Stimulated activated CD4-positive, alpha-beta T cell treated with anti-CD3 and anti-CD28 coated beads, TNF-alpha, amount 100 ng/mL, for 48 hours (primary cell): ENCODE measurements around the gene COQ2.
"Not testable (repeated sequence)": the region's sequence is repeated elsewhere in the genome, so short reads cannot be mapped to it uniquely, and the experiment has no call there.

ENCODE experiments used
- DNase-seq, 3 donors: peaks; one replicate each; pipeline ENCODE4 v3.0.0-alpha.2; 2020; ENCODE audit warnings: low read depth in 3 of 3

Gene COQ2, protein sequence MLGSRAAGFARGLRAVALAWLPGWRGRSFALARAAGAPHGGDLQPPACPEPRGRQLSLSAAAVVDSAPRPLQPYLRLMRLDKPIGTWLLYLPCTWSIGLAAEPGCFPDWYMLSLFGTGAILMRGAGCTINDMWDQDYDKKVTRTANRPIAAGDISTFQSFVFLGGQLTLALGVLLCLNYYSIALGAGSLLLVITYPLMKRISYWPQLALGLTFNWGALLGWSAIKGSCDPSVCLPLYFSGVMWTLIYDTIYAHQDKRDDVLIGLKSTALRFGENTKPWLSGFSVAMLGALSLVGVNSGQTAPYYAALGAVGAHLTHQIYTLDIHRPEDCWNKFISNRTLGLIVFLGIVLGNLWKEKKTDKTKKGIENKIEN

DNA sequence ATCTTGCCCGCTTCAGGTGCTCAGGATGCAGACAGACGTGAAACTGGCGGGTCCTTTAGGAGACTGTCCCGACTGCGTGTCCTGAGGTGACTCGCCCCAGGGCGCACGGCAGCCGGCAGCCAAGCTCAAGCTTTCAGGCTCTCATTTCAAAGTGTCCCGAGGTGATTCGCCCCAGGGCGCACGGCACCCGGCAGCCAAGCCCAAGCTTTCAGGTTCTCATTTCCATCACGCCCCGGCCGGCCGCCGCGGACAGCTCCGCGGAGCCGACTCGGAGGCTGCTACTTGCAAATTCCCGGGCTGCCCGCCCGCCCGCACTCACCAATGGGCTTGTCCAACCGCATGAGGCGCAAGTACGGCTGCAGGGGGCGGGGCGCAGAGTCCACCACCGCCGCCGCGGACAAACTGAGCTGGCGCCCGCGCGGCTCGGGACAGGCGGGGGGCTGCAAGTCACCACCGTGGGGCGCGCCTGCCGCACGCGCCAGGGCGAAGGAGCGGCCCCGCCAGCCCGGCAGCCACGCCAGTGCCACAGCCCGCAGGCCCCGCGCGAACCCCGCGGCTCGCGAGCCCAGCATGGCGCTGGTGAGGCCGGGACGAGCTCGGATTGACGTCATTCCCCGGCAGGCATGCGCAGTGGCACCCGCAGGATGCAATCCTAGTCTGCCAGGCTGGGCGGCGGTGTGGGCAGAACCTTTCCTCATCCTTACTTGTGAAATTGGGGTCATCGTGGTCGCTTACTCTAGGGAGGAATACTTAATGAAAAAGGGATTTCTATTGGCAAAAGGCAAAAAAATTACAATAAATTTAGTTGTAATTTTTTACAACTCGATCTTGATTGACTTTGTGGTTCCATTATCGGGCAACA, at the start of gene COQ2:
TSS of gene COQ2 (minus strand) at position 606 of the 862 bp plus-strand sequence. CDS start at position 572, 34 bp downstream.
- peak; percentile 88 to 94 (median 89) for DNase-seq

DNA sequence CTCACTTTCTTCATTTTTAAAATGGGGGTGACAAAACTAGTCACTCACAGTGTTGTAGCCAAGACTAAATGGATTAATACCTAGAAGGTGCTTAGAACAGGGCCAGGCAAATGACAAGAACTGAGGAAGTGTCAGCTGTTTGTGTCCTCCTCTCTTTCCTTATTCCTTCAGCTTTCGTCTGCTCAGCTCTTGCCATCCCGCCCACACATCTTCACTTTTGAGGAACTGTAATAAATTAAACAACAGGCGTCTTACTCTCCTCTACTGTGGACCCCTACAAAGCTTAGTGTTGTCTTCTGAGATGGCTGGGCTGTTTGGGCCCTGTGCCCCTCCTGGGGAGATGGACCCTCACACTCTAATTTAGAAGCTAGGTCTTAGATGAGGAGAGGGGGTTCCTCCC, 47.4 kb upstream of the COQ2 start:
- DNase-seq = no peak

DNA sequence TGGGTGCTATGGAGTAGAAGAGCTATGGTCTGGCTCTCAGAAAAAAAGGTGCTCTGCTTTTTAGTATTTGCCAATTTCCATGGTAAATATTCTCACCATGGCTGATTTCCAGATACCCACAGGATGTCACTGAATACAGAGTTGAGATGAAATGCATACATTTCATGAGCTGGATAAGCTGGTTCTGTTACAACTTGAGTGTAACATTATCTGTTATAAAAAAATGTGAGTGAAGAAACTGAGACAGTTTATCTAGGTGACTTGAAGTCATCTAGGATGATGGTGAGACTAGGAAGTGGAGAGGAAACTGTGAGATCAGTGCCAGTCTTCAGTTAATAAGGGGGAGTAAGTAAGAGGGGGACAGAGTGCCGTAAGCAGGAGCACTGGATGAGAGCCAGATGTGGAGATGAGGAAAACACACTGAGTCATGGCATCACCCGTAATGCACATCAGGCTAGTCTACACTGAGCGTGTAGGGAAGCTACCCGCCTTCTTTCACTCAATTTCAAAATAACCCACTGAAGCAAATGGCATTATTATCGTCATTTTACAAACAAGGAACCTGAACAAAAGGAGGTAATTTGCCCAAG, 45.0 kb upstream of the COQ2 start:
- DNase-seq = no peak

DNA sequence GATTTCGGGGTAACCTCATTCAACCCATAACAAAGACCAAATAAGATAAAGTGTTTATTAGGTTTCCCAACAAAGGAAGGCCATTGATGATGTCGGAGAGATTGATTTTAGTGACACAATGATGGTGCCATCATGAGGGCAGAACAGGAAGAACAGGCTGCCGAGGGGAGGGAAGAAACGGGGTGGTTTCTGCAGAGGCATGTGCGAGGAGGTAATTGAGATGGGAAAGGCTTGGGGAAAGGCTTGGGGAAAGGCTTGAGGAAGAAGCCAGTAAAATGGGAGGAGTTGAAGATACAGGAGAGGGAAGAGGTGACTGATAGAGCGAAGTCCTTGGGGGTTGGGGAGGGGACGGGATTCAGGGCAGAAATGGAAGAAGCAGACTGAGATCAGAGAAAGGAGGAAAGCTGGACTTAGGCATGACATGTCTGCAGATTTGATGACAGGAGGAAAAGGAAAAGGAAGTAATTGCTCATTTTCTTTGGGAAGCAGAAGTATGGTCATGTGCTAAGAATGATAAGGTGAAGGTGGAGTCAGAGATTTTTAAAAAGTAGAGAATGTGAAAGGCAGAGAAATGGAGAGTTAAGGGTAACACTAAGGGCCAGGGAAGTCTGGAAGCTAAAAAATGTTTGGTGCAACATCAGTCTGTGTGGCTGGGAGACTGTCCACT, 44.1 kb upstream of the COQ2 start:
- no peak for DNase-seq

DNA sequence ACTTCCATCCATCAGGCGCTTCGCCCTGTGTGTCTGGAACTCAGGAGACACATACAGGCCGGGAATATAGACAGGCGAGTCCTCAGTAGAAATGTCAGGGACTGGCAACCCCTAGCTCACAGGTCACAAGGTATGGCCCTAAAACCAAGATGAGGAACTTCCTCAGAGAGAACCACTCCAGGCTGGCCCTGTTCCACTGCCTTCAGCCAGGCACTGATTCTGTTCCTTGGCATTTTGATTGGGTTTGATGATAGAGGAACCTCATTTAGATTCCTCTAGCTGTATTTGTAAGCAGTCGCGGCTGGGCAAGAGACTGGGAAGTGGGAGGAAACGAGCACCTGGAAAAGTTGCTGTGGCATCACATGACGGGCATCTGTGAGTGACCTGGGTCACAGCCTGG, 41.9 kb upstream of the COQ2 start:
- no peak for DNase-seq

DNA sequence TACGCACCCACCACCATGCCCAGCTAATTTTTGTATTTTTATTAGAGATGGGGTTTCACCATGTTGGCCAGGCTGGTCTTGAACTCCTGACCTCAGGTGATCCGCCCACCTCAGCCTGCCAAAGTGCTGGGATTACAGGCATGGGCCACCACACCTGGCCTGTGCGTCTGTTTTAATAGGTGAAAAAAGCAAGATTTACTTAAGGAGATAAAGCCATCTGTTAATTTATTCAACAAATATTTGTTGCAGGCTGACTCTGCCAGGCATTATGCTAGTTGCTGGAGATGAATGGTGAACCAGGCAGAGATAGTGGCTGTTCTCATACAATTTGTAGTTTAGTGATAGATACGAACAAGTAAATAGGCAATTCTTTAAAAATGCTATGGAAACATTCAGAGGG, 40.7 kb upstream of the COQ2 start:
- DNase-seq = not testable (repeated sequence)

DNA sequence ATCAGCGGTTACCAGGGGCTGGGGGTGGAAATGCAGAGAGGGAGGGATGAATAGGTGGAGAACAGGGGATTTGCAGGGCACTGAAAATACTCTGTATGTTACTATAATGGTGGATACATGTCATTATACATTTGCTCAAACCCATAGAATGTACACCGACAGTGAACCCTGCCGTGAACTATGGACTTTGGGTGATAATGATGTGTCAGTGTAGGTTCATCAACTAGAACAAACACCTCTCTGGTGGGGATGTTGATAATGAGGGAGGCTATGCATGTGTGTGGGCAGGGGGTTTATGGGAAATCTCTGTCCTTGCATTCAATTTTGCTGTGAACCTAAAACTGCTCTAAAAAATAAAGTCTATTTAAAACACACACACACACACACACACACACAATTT, 38.5 kb upstream of the COQ2 start:
- no peak for DNase-seq

DNA sequence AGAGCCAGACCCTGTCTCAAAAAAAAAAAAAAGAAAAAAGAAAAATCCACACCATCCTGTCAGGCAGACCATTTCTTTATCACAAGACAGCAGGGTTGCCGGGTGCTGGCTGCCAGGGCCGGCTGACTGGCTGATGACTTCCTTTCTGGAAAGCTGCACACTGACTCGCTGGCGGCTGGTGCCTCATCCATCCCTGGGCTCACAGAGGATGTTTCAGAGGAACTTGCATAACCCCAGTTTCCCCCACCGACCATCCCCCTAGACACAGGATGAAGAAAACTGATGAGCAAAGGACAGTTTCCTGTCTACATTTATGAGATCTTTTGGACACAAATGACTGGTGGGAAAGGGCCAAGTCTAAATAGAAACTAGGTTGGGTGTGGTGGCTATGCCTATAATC, 36.0 kb upstream of the COQ2 start:
- peak in 1 of 3 donors; percentile 19 for DNase-seq

DNA sequence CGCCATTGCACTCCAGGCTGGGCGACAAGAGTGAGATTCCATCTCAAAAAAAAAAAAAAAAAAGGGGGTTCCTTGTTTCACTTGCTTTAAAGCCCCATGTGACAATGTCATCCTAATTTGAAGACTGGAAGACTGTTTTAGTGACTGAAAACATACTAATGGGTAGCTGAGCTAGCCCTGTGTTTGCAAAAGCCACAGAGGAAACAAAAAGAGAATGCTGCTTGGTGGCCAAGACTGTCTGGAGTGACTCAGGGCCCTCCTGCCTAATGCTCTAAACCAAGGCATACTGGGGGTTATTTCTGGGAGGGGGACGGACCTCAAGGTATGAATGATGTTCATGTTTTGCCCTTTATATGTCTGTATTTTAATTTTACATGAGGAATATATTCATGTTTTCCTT, 34.1 kb upstream of the COQ2 start:
- no peak for DNase-seq

DNA sequence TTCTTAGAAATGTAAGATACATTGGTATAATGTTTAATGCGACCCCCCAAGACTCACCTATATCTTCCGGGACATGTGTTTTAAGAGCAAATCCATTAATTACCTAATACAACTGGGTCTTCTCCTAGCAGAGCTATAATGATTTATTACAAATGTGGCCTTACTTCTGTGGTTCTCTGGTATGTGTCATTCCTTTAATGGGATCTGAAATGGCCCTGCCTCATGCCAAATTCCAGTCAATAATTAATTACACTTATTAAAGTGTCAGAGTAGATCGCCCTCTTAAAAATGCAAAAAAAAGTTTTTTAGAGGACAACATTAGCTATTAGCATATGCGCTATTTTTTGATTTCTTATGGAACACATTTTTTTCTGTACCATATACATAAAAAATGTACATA, 33.1 kb upstream of the COQ2 start:
- no peak for DNase-seq

DNA sequence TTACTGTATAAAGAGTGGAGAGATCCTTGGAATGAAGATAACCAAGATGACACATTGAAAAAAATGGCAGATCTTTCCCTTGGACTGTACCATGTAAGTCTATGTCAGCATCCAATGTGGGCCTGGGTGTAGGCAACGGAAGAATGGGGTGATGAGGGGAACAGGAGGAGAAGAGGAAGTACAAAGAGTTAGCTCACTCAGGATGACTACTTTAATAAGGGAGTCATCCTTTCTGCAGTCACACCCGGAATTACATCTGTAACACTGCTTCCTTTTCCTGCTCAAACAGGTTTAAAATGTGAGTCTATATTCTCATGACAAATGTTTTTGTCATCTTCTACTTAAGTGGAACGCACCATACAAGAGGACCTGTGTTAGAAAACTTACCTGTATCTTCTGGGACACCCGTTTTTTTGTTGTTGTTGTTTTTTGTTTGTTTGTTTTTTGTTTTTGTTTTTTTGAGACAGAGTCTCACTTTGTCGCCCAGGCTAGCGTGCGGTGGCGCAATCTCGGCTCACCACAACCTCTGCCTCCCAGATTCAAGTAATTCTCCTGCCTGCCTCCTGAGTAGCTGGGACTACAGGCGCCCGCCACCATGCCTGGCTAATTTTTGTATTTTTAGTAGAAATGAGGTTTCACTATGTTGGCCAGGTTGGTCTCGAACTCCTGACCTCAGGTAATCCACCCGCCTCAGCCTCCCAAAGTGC, 32.0 kb upstream of the COQ2 start:
- DNase-seq = no peak

DNA sequence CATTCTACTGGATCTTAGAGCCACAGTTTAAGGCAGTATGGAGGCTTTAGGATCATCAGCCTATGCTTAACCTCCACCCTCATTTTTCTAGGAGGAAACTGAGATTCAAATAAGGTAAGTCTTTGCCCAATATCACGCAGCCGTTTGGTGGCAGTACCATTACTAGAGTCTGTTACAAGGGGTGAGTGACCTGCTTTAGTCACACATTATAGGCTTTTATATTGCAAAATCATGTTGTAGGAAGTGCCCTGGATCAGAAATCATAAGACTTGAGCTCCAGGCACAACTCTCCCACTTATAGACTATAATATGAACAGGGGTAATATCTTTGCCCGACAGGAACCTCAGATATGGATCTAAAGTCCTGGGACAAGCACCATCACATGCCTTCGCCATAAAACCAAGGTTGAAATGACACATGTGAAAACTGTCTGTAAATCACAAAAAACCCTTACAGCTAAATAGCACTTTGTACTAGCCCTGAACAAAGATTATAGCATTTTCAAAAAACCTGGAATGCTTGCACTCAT, 30.8 kb upstream of the COQ2 start:
- no peak for DNase-seq

DNA sequence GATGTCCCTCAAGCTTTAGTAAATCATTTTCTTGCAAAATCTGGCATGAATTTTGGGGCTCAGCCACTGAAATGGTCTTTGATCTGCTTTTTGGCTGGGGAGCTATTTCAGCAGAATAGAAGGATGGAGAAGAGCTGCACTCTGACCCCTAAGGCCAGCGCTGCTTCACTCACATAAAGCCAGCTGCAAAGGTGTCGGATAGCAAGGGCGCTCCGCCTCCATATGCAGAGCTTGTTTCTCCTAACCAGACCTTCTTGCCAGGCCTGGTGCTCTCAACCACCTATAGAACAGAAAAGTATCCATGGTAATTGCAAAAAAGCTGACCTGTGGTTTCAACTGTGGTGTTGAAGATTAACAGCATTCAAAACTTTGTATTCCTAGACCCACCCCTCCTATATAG, 24.1 kb upstream of the COQ2 start:
- DNase-seq = no peak

DNA sequence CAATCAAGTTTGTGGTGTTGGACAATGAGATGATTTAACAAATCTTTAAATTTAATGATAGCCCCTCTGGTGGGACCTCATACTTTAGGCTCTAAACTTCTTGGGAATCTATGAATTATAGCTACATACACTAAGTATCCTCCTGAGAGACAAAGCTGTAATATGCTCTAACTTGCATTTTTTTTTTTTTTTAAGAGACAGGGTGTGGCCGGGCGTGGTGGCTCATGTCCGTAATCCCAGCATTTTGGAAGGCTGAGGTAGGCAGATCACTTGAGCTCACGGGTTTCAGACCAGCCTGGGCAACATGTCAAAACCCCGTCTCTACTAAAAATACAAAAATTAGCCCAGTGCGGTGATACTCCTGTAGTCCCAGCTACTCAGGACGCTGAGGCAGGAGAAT, 23.3 kb upstream of the COQ2 start:
- no peak for DNase-seq

DNA sequence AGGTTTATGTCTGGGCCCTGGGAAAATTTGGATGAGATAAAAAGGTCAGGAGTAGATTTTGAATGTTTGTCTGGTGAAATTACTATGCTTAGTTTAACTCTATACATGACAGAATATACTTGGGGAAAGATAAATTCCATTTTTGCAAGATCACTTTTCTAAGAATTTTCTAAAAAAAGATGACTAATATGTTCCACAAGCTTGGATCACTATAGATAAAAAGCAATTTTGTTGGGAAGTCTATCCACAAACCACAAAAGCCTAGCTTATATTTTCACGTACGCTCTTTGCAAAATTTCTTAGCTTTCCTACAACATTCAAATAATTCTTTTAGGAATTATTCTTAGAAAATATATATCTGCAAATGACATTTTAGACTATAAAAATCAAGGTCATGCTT, 20.6 kb upstream of the COQ2 start:
- no peak for DNase-seq

DNA sequence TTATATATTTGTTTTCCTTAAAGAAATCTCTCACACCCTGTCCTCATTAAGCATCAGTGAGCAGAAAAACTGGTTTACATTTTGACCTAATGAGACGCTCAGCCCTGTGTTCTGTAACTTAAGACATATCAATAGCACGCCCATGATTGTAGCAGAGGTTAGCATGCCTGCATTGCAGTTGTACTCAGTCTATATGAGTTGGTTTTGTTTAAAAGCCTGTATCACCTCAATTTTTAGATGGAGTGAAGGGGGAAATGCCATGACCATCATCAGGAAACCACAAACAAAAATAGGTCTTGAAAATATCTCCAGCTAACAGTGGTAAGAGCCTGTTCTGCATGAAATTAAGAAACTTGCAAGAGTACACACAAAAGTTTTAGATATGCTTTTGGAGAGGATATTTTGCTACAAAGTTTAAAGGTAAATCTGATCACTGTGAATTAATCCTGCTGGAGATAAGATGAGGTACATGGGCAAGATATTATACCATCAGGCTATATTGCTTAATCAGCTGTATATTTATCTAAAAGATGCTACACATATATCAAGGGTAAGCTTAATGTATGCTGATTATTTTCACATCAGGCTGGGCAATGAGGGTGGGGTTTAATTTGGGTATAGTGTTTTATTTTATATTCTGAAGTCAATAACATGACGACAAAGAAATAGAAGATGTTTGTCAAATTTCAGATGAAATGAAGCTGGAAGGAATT, 13.1 kb upstream of the COQ2 start:
- DNase-seq = no peak

DNA sequence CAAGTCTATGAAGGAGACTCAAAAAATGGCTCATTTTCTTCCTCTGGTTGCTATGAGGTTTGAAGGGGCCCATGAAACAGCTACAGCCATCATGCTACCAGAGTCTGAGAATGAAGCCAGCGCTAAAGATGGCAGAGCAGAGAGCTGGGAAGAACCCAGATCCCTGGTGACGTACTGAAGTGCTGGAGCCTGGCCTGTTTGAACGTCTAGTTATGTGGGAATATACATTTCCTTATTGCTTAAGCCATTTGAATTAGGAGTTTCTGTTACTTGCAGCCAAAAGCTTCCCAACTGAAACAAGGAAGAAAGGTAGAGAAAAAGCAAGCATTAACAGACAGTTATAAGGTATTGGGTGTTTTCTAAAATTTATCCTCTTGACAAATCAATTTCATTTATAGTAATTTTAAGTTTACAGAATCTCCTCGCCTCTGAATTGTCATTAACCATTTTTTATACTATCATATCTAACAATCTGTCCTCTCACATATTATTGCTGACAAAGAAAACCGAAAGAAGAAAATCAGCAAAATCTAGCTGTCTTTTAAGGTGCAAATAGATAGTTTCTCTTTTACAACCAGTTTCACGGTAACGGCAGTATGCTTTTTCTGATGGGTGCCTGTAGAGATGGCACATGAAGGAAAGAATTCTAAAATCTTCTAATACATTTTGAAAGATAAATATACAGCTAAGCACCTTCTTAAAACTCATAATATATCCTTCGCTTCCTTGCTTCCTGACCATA, 8.9 kb upstream of the COQ2 start:
- DNase-seq = no peak

DNA sequence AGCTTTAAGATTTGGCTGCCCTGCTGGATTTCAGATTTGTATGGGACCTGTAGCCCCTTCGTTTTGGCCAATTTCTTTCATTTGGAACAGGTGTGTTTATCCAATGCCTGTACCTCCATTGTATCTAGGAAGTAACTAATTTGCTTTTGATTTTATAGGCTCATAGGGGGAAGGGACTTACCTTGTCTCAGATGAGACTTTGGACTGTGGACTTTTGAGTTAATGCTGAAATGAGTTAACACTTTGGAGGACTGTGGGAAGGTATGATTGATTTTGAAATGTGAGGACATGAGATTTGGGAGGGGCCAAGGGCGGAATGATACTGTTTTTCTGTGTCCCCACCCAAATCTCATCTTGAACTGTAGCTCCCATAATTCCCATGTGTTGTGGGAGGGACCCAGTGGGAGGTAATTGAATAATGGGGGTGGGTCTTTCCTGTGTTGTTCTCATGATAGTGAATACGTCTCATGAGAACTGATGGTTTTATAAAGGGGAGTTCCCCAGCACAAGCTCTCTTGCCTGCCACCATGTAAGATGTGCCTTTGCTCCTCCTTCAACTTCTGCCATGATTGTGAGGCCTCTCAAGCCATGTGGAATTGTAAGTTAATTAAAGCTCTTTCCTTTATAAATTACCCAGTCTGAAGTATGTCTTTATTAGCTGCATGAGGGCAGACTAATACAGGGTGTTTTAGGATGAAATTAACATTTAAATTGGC, 5.6 kb upstream of the COQ2 start:
- not testable (repeated sequence) for DNase-seq

DNA sequence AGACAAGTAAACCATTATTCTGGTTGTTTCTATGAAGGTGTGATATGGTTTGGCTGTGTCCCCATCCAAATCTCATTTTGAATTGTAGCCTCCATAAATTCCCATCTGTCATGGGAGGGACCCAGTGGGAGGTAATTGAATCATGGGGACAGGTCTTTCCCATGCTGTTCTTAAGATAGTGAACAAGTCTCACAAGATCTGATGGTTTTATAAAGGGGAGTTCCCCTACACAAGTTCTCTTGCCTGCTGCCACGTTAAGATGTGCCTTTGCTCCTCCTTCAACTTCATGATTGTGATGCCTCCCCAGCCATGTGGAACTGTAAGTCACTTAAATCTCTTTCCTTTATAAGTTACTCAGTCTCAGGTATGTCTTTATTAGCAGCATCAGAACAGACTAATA, 3.8 kb upstream of the COQ2 start:
- not testable (repeated sequence) for DNase-seq
